Muscle layer of colon (tissue), 2 donors: Measurements from ENCODE around the gene CPEB2.
"Not testable (repeated sequence)": the region's sequence is repeated elsewhere in the genome, so short reads cannot be mapped to it uniquely, and the experiment has no call there.

Source experiments
- H3K27ac ChIP-seq: one replicate; pipeline ENCODE4 v1.7.0; 2013; ENCODE audit warnings: low read depth, mild to moderate bottlenecking, low read length, moderate library complexity
- H3K27me3 ChIP-seq, 2 donors: one replicate each; pipeline ENCODE4 v1.7.0; 2013; ENCODE audit warnings: low read length in 2 of 2, mild to moderate bottlenecking in 2 of 2; ENCODE audit not compliant: insufficient read depth in 2 of 2, control insufficient read depth in 1 of 2
- H3K36me3 ChIP-seq: one replicate; pipeline ENCODE4 v1.7.0; 2013; ENCODE audit warnings: mild to moderate bottlenecking, low read length; ENCODE audit not compliant: insufficient read depth
- H3K4me1 ChIP-seq: one replicate; pipeline ENCODE4 v1.7.0; 2013; ENCODE audit warnings: mild to moderate bottlenecking, low read length; ENCODE audit not compliant: insufficient read depth
- H3K4me3 ChIP-seq, 2 donors: one replicate each; pipeline ENCODE4 v1.7.0; 2013; ENCODE audit warnings: low read length in 2 of 2, low read depth in 1 of 2, mild to moderate bottlenecking in 1 of 2, moderate library complexity in 1 of 2
- H3K9ac ChIP-seq: one replicate; pipeline ENCODE4 v1.7.0; 2013; ENCODE audit warnings: low read length
- H3K9me3 ChIP-seq: one replicate; pipeline ENCODE4 v1.7.0; 2013; ENCODE audit warnings: mild to moderate bottlenecking, low read length
- donor health status: abdominal sarcoma.
- donor health status: Adenocarcinoma of cecum.

The CPEB2 gene

DNA sequence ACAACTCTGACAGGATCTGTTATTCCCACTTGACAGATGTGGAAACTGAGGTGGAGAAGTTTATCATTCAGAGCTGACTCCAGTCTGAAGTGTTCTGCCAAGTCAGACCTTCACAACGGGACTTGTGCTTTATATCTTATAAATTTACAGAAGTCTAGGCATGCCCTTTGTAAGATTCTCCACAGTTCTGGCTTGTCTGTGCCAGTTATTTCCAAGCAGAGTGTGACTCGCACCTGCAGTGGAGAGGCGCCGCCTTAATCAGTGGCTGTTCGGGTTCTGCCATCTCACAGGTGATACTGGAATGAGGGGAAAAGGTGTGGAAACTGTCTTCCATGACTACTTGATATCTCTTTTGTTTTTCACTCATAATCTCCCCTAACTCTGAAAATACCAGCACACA is 63.2 kb downstream of the CPEB2 start:
- Histone ChIP-seq H3K4me1 (no peaks in the 10 kb centered on the region), H3K36me3 (peaks cover 42% of the 10 kb centered on the region), H3K27ac (no peak overlapping the region), H3K9ac (no peak overlapping the region), H3K4me3 (no peak overlapping the region), H3K27me3 (no peaks in the 10 kb centered on the region), H3K9me3 (no peaks in the 10 kb centered on the region)

DNA sequence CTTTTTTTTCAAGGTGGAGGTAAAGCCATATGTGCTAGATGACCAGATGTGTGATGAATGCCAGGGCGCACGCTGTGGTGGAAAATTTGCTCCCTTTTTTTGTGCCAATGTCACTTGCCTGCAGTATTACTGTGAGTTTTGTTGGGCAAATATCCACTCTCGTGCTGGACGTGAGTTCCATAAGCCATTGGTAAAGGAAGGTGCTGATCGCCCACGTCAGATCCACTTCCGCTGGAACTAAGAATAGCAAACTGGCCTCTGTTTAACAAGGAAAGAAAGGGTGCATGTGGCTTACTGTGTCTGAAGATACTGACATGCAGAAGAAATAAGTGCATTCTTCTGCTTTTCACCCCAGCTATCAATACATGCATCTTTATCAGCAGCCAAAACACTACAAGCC is 63.9 kb downstream of the CPEB2 start:
- Histone ChIP-seq H3K9ac (no peak overlapping the region), H3K36me3 (peaks cover 37% of the 10 kb centered on the region), H3K4me3 (no peak overlapping the region), H3K4me1 (no peaks in the 10 kb centered on the region), H3K27me3 (no peaks in the 10 kb centered on the region), H3K27ac (no peak overlapping the region), H3K9me3 (no peaks in the 10 kb centered on the region)

DNA sequence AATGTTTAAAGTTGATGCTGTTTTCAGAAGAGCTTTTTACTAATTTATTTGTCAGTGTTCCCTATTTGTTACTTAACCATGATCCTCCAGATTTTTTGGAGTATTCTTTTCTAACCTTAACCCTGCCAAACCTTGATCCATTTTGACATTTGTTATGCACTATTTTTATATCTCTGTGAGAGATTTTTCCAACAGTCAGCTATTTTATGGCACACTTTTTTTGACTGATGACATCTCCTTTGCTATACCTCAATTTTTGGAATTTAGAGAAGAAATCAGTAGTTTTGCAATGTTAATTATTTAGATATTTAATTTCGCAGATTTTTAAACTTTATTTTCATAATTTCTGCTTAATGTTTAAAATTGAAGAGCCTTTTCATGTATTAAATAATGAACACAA is 66.0 kb downstream of the CPEB2 start:
- Histone ChIP-seq H3K9me3 (no peaks in the 10 kb centered on the region), H3K27me3 (no peaks in the 10 kb centered on the region), H3K9ac (no peak overlapping the region), H3K36me3 (peaks cover 25% of the 10 kb centered on the region), H3K27ac (no peak overlapping the region), H3K4me1 (no peaks in the 10 kb centered on the region), H3K4me3 (no peak overlapping the region)

DNA sequence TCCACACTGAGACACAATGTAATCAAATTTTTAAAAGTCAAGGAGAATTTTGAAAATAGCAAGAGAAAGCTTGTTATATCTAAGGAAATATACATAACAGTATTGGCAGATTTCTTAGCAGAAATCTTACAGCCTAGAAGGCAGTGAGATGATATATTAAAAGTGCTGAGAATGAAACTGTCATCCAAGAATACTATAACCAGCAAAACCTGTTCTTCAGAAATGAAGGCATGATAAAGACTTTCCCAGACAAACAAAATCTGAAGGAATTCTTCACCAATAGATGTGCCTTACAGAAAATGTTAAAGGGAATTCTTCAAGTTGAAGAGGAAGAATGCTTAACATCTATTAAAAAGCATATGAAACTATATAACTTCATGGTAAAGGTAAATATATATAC is 73.6 kb downstream of the CPEB2 start:
- no peaks in the 10 kb centered on the region for H3K36me3 ChIP-seq
- no peaks in the 10 kb centered on the region for H3K9me3 ChIP-seq
- H3K9ac ChIP-seq: no peak overlapping the region
- no peaks in the 10 kb centered on the region for H3K4me1 ChIP-seq
- no peak overlapping the region for H3K27ac ChIP-seq
- H3K4me3 ChIP-seq: no peak overlapping the region
- H3K27me3 ChIP-seq: no peaks in the 10 kb centered on the region

DNA sequence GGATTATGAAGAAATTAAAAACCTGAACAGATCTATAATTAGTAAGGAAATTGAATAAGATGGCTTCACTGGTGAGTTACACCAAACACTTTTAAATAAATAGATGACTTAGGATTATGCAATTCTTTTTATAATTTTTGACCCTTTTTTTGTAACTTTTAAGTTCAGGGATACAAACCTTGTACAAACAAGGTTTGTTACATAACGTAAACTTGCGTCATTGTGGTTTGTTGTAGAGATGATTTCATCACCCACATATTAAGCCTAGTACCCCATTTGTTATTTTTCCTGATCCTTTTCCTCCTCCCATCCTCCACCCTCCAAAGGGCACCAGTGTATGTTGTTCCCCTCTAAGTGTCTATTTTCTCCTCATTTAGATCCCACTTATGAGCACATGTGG is 75.7 kb downstream of the CPEB2 start:
- Histone ChIP-seq H3K4me3 (no peak overlapping the region), H3K27ac (no peak overlapping the region), H3K4me1 (no peaks in the 10 kb centered on the region), H3K27me3 (no peaks in the 10 kb centered on the region), H3K9ac (no peak overlapping the region), H3K36me3 (no peaks in the 10 kb centered on the region), H3K9me3 (no peaks in the 10 kb centered on the region)

DNA sequence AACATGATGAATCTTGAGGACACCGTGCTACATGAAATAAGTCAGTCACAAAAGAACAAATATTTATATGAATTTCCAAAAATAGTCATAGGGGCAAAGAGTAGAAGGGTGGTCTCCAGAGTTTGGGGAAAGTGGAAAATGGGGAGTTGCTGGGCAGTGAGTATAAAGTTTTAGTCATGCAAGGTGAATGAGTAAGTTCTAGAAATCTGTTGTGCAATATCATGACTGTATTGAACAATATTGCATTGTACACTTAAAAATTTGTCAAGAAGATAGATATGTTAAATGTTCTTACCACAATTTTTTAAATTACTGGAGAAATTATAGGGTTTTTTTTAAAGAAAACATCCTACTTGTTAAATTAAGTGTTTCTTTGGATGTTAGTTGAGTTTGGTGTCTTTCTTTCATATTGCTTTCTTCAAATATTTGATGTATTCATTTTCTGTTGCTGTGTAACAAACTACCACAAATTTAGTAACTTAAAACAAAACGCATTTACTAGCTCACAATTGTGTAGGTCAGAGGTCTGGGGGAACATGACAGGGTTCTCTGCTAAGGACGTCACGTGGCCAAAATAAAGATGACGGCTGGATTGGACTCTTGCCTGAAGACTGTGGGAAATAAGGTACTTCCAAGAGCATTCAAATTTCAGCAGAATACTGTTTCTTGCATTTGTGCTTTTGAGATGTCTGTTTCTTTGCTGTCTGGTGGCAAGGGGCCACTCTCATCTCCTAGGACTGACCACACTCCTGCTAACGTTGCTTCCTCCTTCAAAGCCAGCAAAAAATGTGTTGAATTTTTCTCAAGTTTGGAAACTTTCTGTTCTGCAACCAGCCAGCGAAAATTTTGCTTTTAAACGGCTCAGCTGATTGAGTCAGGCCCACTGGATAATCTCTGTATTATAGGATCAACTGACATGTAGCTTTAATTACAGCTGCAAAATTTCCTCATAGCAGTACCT is 76.7 kb downstream of the CPEB2 start:
- H3K27me3 ChIP-seq: no peaks in the 10 kb centered on the region
- H3K4me3 ChIP-seq: no peak overlapping the region
- no peak overlapping the region for H3K27ac ChIP-seq
- no peaks in the 10 kb centered on the region for H3K36me3 ChIP-seq
- no peaks in the 10 kb centered on the region for H3K4me1 ChIP-seq
- no peaks in the 10 kb centered on the region for H3K9me3 ChIP-seq
- H3K9ac ChIP-seq: no peak overlapping the region

DNA sequence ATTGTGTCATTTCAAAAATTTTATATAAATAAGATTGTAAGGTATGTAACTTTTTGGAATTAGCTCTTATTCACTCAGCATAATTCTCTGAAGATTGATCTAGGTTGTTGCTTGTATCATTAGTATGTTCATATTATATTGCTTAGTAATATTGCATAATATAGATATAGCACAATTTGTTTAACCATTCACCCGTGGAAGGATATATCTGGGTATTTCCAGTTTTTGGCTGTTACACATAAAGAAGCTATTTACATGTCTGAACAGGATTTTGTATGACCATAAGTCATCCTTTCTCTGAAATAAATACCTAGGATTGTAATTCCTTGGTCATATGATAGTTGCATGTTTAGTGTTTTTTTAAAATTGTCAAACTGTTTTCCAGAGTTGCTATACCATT is 82.5 kb downstream of the CPEB2 start:
- H3K4me3 ChIP-seq: no peak overlapping the region
- no peaks in the 10 kb centered on the region for H3K9me3 ChIP-seq
- H3K9ac ChIP-seq: no peak overlapping the region
- no peaks in the 10 kb centered on the region for H3K36me3 ChIP-seq
- no peaks in the 10 kb centered on the region for H3K27me3 ChIP-seq
- H3K27ac ChIP-seq: no peak overlapping the region
- no peaks in the 10 kb centered on the region for H3K4me1 ChIP-seq

DNA sequence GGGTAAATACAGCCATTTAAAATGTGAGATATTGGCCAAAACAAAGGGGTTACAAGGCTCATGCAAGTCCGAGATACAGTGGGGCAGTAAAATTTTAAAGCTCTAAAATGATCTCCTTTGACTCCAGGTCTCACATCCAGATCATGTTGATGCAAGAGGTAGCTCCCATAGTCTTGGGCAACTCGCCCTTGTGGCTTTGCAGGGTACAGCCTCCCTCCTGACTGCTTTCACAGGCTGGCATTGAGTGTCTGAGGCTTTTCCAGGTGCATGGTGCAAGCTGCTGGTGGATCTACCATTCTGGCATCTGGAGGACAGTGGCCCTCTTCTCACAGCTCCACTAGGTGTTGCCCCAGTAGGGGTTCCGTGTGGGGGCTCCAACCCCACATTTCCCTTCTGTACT is 83.5 kb downstream of the CPEB2 start:
- not testable (repeated sequence) for H3K4me3 ChIP-seq, H3K9me3 ChIP-seq, H3K36me3 ChIP-seq, H3K9ac ChIP-seq, H3K27ac ChIP-seq, H3K4me1 ChIP-seq, H3K27me3 ChIP-seq

DNA sequence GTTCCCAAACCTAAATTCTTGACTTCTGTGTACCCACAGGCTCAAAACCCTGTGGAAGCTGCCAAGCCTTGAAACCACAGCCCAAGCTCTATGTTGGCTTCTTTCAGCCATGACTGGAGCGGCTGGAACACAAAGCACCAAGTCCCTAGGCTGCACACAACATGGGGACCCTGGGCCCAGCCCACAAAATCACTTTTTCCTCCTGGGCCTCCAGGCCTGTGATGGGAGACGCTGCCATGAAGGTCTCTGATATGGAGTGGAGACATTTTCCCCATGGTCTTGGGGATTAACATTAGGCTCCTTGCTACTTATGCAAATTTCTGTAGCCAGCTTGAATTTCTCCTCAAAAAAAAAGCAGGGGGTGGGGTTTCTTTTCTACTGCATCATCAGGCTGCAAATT is 84.0 kb downstream of the CPEB2 start:
- not testable (repeated sequence) for H3K4me1 ChIP-seq, H3K27ac ChIP-seq, H3K4me3 ChIP-seq, H3K9me3 ChIP-seq, H3K27me3 ChIP-seq, H3K36me3 ChIP-seq, H3K9ac ChIP-seq

DNA sequence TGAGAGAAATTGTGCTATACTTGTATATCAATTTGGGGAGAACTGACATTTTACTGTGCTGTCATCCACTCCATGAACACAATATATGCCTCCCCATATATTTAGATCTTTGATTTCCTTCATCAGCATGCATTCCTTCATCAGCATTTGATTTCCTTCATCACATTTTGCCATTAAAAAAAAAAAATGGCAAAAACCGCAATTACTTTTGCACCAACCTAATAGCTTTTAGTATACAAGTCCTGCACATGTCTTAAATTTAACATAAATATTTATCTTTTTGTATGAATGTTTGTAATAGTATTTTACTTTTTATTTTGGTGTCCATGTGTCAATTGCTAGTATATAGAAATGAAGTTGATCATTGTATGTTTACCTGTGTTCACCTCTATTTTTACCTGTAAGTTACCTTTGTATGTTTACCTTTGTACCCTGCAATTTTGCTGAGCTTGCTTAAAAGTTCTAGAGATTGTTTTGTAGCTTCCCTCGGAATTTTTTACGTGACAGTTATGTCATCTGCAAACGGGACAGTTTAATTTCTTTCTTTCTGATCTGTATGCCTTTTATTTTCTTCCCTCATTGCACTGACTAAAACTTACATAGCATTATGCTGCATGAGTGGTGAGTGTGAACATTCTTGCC is 86.2 kb downstream of the CPEB2 start:
- Histone ChIP-seq H3K4me3 (no peak overlapping the region), H3K27ac (no peak overlapping the region), H3K9me3 (no peaks in the 10 kb centered on the region), H3K27me3 (no peaks in the 10 kb centered on the region), H3K36me3 (no peaks in the 10 kb centered on the region), H3K9ac (no peak overlapping the region), H3K4me1 (no peaks in the 10 kb centered on the region)

DNA sequence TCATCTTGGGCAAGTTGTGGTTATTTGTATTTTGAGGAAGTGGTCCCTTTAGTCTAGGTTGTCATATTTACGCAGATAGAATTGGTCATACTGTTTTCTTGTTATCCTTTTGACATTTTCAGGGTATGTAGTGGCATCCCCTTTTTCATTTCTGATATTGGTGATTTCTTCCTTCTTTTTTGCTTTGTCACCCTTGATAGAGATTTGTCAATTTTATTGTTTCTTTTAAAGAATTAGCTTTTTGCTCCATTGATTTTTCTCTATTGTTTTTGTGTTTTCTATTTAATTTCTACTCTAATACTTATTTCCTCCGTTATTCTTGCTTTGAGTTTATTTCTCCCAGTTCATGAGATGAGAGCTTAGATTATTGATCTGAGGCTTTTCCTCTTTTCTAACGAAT is 87.7 kb downstream of the CPEB2 start:
- H3K9ac ChIP-seq: no peak overlapping the region
- no peaks in the 10 kb centered on the region for H3K4me1 ChIP-seq
- no peak overlapping the region for H3K27ac ChIP-seq
- H3K36me3 ChIP-seq: no peaks in the 10 kb centered on the region
- no peaks in the 10 kb centered on the region for H3K9me3 ChIP-seq
- H3K27me3 ChIP-seq: no peaks in the 10 kb centered on the region
- H3K4me3 ChIP-seq: no peak overlapping the region

DNA sequence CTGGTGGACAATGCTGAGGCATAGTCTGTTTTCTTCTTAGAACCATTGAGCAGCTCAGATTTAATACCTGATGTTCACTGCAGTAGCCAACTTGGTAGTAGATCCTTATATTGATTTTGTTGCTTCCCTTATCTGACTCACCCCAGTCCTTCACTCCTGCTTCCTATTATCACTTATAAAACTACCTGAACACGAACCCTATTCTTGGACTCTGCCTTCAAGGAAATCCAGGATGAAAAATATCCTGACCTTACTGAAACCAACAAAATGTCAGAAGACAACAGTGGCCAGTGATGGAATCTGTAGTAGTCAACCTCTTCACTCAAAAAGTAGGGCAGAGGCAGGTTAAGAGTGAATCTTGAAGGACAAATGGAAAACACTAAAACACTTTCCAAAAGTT is 98.1 kb downstream of the CPEB2 start:
- no peaks in the 10 kb centered on the region for H3K4me1 ChIP-seq
- no peaks in the 10 kb centered on the region for H3K27me3 ChIP-seq
- no peak overlapping the region for H3K27ac ChIP-seq
- no peaks in the 10 kb centered on the region for H3K36me3 ChIP-seq
- no peak overlapping the region for H3K9ac ChIP-seq
- H3K4me3 ChIP-seq: no peak overlapping the region
- H3K9me3 ChIP-seq: no peaks in the 10 kb centered on the region
